NB4 (cell line): Measurements from ENCODE around the gene ADPRM.

ENCODE experiments used
- POLR2A ChIP-seq: IDR thresholded peaks from 2 replicates; pipeline ENCODE4 v1.6.1; 2011; ENCODE audit warnings: mild to moderate bottlenecking; ENCODE audit not compliant: insufficient read length; ENCODE audit errors: extremely low read depth
- TF ChIP-seq, protein P1 (sequence below): IDR thresholded peaks from one replicate; pipeline ENCODE4 v1.5.1; 2012; ENCODE audit warnings: low read depth, low read length

DNA sequence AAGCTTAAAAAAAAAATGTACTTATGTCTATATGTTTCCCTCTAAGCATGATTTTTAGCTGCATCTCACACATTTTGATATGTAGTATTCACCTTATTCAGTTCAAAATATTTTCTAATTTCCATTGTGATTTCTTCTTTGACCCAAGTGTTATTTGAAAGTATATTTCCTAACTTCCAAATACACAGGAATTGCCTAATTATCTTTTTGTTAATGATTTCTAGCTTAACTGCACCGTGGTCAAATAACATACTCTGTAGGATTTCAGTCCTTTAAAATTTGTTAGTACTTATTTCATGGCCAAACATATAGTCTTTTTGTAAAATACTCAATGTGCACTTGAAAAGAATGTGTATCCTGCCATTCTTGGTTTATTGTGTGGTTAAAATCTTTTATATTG lies 21.2 kb downstream of the ADPRM start:
- no peak for TF ChIP-seq POLR2A
- TF ChIP-seq, protein P1, sequence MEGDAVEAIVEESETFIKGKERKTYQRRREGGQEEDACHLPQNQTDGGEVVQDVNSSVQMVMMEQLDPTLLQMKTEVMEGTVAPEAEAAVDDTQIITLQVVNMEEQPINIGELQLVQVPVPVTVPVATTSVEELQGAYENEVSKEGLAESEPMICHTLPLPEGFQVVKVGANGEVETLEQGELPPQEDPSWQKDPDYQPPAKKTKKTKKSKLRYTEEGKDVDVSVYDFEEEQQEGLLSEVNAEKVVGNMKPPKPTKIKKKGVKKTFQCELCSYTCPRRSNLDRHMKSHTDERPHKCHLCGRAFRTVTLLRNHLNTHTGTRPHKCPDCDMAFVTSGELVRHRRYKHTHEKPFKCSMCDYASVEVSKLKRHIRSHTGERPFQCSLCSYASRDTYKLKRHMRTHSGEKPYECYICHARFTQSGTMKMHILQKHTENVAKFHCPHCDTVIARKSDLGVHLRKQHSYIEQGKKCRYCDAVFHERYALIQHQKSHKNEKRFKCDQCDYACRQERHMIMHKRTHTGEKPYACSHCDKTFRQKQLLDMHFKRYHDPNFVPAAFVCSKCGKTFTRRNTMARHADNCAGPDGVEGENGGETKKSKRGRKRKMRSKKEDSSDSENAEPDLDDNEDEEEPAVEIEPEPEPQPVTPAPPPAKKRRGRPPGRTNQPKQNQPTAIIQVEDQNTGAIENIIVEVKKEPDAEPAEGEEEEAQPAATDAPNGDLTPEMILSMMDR, result no peak
